Cardiac fibroblast (primary cell): ENCODE data around the gene DEPDC5.

Experiments
- DNase-seq, 2 donors: peaks; one replicate each; pipeline versions ENCODE4 v3.0.0 to v3.0.0-alpha.2; 2010; ENCODE audit warnings: low read depth in 2 of 2
- H3K4me3 ChIP-seq, 2 donors: replicated peaks in 1 of 2; 1 replicate in 1 of 2; 2 replicates in 1 of 2; pipeline ENCODE4 v1.5.1; 2011; ENCODE audit warnings: low read depth in 2 of 2, low read length in 2 of 2, mild to moderate bottlenecking in 2 of 2, moderate library complexity in 1 of 2
- CTCF ChIP-seq: IDR thresholded peaks from one replicate; pipeline ENCODE4 v1.5.1; 2011; ENCODE audit warnings: low read depth, mild to moderate bottlenecking, low read length, inconsistent platforms

DEPDC5 gene

DNA sequence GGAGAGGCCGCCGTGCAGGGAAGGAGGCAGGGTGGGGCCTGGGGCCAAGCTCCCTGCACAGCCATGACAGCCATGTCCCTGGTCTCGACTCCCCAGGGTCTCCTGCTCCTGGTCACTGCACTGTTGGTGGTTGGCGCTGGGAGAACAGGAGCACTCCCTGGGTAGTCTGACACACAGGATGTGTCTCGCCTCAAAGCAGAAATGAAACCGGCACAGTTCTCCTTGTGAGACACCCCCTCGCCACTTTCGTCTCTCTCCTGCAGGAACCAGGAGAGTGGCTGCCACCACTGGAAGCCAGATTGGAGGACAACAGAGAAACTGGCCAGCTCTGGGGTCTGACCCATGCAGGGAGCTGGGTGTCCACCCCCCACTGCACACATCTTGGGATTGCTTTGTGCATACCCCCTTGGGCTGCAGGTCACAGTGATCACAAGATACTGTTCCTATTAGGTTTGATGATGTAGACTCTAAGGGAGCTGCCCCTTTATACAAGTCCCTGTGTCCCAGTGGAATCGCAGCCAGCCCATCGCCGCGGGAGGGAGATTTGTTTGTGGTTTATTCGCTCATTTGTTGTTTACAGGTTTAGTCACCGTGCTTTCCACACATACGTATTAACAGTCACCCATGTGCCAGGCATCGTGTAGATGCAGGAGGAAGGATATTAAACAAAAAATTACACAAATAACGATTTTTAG is 163.6 kb downstream of the DEPDC5 start:
- H3K4me3 ChIP-seq = no peak overlapping the region
- no peak for TF ChIP-seq CTCF
- no peak for DNase-seq

- TF ChIP-seq CTCF = no peak
- no peak overlapping the region for H3K4me3 ChIP-seq
- DNase-seq = no peak
Measured at GRCh38 chr22:31919730-31920129, 165.9 kb downstream of the DEPDC5 start.

GRCh38 chr22:31920306-31920705 is 166.5 kb downstream of the DEPDC5 start:
- TF ChIP-seq CTCF = no peak
- DNase-seq = no peak
- no peak overlapping the region for H3K4me3 ChIP-seq

DNA sequence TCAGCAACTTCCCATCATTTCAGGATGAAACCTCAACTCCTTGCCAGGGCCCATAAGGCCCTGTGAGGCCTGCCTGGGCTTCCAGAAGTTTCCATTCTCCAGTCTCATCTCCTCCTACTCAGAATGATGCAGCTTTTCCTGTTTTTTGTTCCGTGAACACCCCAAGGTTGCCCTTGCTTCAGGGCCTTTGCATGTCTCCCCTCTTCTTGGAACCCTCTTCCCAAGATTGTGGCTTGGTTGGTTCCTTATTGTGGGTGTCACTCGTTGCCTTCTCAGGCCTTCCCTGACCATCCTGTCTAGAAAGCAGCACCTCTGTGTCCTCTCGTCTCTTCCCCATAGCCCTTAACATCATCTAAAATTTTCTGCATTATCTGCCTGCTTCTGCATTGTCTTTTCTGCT is 167.3 kb downstream of the DEPDC5 start:
- DNase-seq = no peak
- no peak for TF ChIP-seq CTCF
- no peak overlapping the region for H3K4me3 ChIP-seq

DNA sequence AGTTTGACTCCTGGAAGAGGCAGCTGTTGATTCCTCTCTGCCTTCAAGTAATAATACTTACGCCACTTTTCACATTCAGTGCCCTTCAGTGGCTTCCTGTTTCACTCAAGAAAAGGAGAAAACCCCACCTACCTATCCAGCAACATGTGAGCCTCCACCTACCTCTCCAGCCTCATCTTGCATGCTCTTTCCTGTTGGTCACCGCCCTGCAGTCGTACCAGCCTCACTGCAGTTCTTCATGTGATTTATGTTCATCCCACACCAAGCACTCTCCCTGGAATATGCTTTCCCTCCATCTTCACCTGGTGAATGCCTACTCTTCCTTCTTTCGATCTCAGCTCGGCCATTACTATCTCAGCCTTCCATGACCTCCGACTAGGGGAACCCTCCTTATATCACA is 168.7 kb downstream of the DEPDC5 start:
- no peak for TF ChIP-seq CTCF
- DNase-seq = no peak
- H3K4me3 ChIP-seq = no peak overlapping the region

- DNase-seq = peak; percentile 9 to 24
- H3K4me3 ChIP-seq = no peak overlapping the region
- no peak for TF ChIP-seq CTCF
Measured at GRCh38 chr22:31923136-31923535, 169.3 kb downstream of the DEPDC5 start.

- no peak overlapping the region for H3K4me3 ChIP-seq
- TF ChIP-seq CTCF = no peak
- DNase-seq = no peak
Measured at GRCh38 chr22:31923747-31924146, 169.9 kb downstream of the DEPDC5 start.
